Measurements from ENCODE around the gene LRWD1. TPM values are rescaled to one million over a fixed set of nuclear protein-coding genes. Genes with fewer than 3 reads are reported as not detected.
"Not testable (repeated sequence)": the region's sequence is repeated elsewhere in the genome, so short reads cannot be mapped to it uniquely, and the experiment has no call there.

The LRWD1 gene
- total and polyA plus RNA-seq, 12 donors = 6.5 to 21.3 (median 9.5) TPM

GRCh38 chr7:102478314-102479208 lies 13.8 kb downstream of the LRWD1 start, which contains the start of gene POLR2J:
Gene POLR2J, minus strand, starts transcription at chr7:102478922. Its CDS starts 62 bp downstream, at chr7:102478860.
- Histone ChIP-seq H3K27ac (peak within 1 kb of the TSS in 3 of 10 donors; percentile 39 to 56 (median 50)), H3K36me3 (peaks cover 0 to 10% (median 0%) of the 10 kb centered on the region in 9 donors), H3K4me3 (peak within 1 kb of the TSS in 9 of 10 donors; percentile 30 to 60 (median 55))
- H3K9me3 ChIP-seq; H3K27me3 ChIP-seq; intact Hi-C loops (cut with DNase I); H3K4me1 ChIP-seq: not testable (repeated sequence)
- TF ChIP-seq, protein P1, sequence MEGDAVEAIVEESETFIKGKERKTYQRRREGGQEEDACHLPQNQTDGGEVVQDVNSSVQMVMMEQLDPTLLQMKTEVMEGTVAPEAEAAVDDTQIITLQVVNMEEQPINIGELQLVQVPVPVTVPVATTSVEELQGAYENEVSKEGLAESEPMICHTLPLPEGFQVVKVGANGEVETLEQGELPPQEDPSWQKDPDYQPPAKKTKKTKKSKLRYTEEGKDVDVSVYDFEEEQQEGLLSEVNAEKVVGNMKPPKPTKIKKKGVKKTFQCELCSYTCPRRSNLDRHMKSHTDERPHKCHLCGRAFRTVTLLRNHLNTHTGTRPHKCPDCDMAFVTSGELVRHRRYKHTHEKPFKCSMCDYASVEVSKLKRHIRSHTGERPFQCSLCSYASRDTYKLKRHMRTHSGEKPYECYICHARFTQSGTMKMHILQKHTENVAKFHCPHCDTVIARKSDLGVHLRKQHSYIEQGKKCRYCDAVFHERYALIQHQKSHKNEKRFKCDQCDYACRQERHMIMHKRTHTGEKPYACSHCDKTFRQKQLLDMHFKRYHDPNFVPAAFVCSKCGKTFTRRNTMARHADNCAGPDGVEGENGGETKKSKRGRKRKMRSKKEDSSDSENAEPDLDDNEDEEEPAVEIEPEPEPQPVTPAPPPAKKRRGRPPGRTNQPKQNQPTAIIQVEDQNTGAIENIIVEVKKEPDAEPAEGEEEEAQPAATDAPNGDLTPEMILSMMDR (IDR thresholded peaks at IDR 0.05) = peak; percentile 21 to 77 (median 51)
- peak; percentile 88 to 91 for DNase-seq
- WGBS, 2 donors = 0 to 1% methylated on average over 38 to 51 of the region's 72 CpGs
- ATAC-seq = peak; percentile 93 to 97 (median 96)

- H3K27me3 ChIP-seq; H3K36me3 ChIP-seq; H3K9me3 ChIP-seq; H3K4me1 ChIP-seq; DNase-seq; intact Hi-C loops (cut with DNase I): not testable (repeated sequence)
- peak overlapping the region in 1 of 10 donors; percentile 39 for H3K27ac ChIP-seq
- peak overlapping the region in 1 of 10 donors; percentile 60 for H3K4me3 ChIP-seq
- 0% methylated on average over 2 of the region's 10 CpGs for WGBS, 2 donors
- peak in 3 of 8 donors; percentile 3 to 39 (median 36) for ATAC-seq
Observed at GRCh38 chr7:102479209-102479584, 14.4 kb downstream of the LRWD1 start.

DNA sequence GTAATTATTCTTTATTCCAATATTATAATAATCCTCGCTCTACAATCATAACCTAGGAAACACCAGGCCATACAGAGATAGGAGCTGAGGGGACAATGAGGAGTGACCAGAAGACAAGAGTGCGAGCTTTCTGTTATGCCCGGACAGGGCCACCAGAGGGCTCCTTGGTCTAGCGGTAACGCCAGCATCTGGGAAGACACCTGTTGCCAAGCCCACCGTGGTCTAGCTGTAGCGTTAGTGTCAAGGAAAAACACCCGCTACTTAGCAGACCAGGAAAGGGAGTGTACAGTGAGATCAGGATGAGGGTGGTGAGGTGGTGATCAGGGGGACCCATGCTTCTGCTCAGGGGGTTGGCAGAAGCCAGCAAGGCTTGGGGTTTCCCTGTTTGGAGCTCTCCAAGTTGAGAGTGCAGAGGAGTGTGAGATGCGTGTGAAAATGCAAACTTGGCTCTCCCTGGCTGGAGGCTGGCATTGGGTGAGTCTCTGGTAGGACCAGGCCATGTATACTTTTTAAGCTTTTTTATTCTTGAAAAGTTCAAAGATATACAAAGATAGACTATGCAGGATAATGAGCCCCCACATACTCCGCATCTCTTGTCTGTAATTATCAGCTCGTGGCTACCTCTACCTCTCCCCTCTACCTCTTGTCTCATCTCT lies 15.3 kb downstream of the LRWD1 start:
- H3K4me3 ChIP-seq; H3K4me1 ChIP-seq; intact Hi-C loops (cut with DNase I); H3K36me3 ChIP-seq; H3K27ac ChIP-seq; H3K9me3 ChIP-seq; H3K27me3 ChIP-seq: not testable (repeated sequence)
- 4 to 5% methylated on average over 6 to 8 of the region's 11 CpGs for WGBS, 2 donors
- peak; percentile 19 to 23 for DNase-seq
- TF ChIP-seq, protein P1 (IDR thresholded peaks at IDR 0.05) = peak in 6 of 9 donors; percentile 10 to 57 (median 46)
- ATAC-seq = peak in 2 of 8 donors; percentile 28 to 63

DNA sequence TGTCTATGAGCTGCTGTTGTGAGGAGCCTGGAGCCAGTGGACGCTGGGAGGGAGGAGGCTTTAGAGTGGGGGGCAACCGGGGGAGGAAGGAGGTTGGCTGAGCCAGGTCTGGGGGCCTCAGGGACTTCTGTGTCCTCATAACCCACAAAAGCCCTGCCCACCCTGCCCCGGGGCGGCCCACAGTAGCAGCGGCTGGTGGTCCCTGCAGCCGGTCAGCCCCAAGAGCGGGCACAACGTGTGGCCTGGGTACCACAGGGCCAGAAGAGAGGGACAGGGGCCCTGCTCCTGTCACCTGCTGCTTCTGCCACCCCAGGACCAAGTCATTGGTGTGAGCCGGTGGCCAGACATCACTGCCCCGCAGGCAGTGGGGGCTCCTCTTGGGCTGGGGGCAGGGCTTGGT lies 17.2 kb downstream of the LRWD1 start:
- WGBS, 2 donors = no CpG with 5 or more reads among the region's 10 CpGs
- H3K4me1 ChIP-seq; H3K9me3 ChIP-seq; DNase-seq; intact Hi-C loops (cut with DNase I); H3K27me3 ChIP-seq; H3K36me3 ChIP-seq; ATAC-seq; H3K27ac ChIP-seq; H3K4me3 ChIP-seq: not testable (repeated sequence)

GRCh38 chr7:102484317-102484716 lies 19.5 kb downstream of the LRWD1 start:
- DNase-seq; H3K4me3 ChIP-seq; H3K9me3 ChIP-seq; ATAC-seq; H3K36me3 ChIP-seq; H3K4me1 ChIP-seq; H3K27ac ChIP-seq; H3K27me3 ChIP-seq; intact Hi-C loops (cut with DNase I): not testable (repeated sequence)
- no CpG with 5 or more reads among the region's 5 CpGs for WGBS, 2 donors

DNA sequence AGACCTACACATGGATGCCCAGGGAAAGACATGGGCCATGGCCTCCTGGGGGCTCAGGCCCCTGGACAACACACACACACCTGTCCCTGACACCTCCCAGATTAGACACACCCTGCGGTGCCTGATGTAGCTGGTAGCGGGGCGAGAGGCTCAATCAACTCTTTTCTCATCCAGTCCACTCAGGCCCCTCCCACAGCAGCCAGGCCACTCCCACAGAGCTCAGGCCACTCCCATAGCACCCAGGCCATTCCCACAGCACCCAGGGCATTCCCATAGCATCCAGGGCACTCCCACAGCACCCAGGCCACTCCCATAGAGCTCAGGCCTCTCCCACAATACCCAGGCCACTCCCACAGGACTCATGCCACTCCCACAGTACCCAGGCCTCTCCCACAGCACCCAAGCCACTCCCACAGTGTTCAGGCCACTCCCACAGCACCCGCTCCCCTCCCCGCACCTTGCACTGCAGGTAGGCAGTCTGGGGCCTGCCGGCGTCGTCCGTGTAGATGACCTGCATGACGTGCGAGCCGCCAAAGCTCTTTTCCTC lies 25.8 kb downstream of the LRWD1 start:
- H3K4me3 ChIP-seq; H3K9me3 ChIP-seq; H3K27me3 ChIP-seq; H3K27ac ChIP-seq; H3K36me3 ChIP-seq; H3K4me1 ChIP-seq; intact Hi-C loops (cut with DNase I): not testable (repeated sequence)
- 81 to 95% methylated on average over 2 to 3 of the region's 12 CpGs for WGBS, 2 donors
- DNase-seq = peak; percentile 5 to 39
- ATAC-seq = peak in 7 of 8 donors; percentile 7 to 65 (median 33)

DNA sequence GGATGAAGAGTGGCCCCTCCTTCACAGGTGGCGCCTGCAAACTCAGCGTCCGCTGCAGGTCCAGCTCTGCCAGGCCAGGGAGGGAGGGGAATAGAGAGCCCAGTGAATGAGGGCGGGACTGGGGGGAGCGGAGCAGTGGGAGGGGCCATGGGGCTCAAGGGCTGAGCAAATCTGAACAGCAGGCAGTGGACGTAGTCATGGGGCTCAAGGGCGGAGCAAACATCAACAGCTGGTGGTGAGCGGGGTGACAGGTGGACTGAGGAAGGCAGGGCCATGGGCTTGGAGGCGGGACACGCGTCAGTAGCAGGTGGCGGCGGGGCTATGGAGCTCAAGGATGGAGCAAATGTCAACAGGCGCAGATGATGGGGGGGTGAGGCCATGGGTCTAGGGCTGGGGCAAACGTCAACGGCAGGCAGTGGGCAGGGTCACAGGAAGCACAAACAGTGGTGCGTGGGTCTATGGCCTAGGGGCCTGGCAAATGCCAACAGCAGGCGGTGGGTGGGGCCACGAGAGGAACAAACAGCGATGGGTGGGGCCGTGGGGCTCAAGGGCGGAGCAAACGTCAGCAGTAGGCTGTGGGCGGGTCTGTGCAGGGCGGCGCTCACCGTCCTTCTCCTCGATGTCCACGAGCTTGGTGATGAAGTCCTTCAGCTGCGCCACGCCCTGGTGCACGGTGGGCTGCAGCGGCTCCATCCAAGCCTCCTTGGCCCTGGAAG lies 28.6 kb downstream of the LRWD1 start:
- H3K4me3 ChIP-seq; DNase-seq; H3K4me1 ChIP-seq; intact Hi-C loops (cut with DNase I); H3K36me3 ChIP-seq; H3K9me3 ChIP-seq; H3K27me3 ChIP-seq; H3K27ac ChIP-seq: not testable (repeated sequence)
- peak; percentile 65 to 81 (median 76) for ATAC-seq
- WGBS, 2 donors = no CpG with 5 or more reads among the region's 33 CpGs

DNA sequence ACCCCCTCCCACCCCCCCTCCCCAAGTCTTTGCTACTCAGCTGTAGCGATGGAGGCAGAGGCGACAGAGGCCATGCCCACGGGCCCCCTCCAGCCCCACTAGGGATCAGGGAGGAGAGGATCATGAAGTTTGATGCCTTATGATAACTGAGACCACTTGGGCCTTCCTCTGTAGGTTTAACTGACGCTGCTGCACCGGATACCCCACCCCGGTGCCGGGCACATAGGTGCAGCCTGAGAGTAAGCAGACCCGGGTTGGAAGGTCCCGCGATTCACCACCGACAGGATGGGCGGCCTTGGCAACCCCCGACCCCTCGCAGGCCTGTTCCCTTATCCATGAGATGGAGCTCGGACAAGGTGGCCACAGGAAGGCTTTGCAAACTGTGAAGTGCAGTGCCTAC lies 29.2 kb downstream of the LRWD1 start:
- peak in 2 of 8 donors; percentile 2 to 7 for ATAC-seq
- intact Hi-C loops (cut with DNase I) = not testable (repeated sequence)
- peak in 1 of 2 donors; percentile 3 for DNase-seq

More for the DNA sequence above, 29.2 kb downstream of the LRWD1 start:
- H3K9me3 ChIP-seq, H3K36me3 ChIP-seq, H3K27me3 ChIP-seq, H3K4me1 ChIP-seq: not testable (repeated sequence)
- 43 to 61% methylated on average over 4 to 7 of the region's 15 CpGs for WGBS, 2 donors
- Histone ChIP-seq H3K4me3 (peak overlapping the region in 1 of 10 donors; percentile 36), H3K27ac (peak overlapping the region in 1 of 10 donors; percentile 49)
